CD4-positive, alpha-beta T cell (primary cell): ENCODE results near the gene MACROD2. TPM values are rescaled to one million over a fixed set of nuclear protein-coding genes. Genes with fewer than 3 reads are reported as not detected.

ENCODE experiments used
- ATAC-seq: fragments of 200-7000 bp; cut with Tn5 transposase; one replicate; pipeline ENCODE4 v1.10.0; 2022; ENCODE audit warnings: mild to moderate bottlenecking; ENCODE audit not compliant: poor library complexity
- CTCF ChIA-PET: fragments of 350-600 bp; sonication (Branson Sonifier 250); formaldehyde crosslinking; loops from one replicate; lab custom pipeline; 2021; ENCODE audit warnings: antibody characterized with exemption, inconsistent platforms; lab: Charles Lee
- POLR2A ChIA-PET: fragments of 350-600 bp; sonication (Branson Sonifier 250); formaldehyde crosslinking; loops from one replicate; lab custom pipeline; 2021; ENCODE audit warnings: antibody characterized with exemption, inconsistent platforms; lab: Charles Lee
- DNase-seq, 14 experiments: peaks; one replicate each; pipeline ENCODE4 v3.0.0-alpha.2; 2013 to 2020; ENCODE audit warnings: mixed read lengths in 2 of 14
- H3K27ac ChIP-seq, 2 donors: one replicate each; pipeline versions ENCODE4 v1.5.1 to v1.7.0; 2013; ENCODE audit warnings: low read length in 2 of 2, low read depth in 1 of 2, mild to moderate bottlenecking in 1 of 2
- H3K27me3 ChIP-seq, 2 experiments: 1 replicate in 1 of 2; 2 replicates in 1 of 2; pipeline versions ENCODE4 v1.6.1 to v1.7.0; 2013; ENCODE audit warnings: low read length in 2 of 2, control low read depth in 1 of 2, mild to moderate bottlenecking in 1 of 2, moderate library complexity in 1 of 2; ENCODE audit not compliant: insufficient read depth in 2 of 2, control insufficient read depth in 1 of 2
- H3K36me3 ChIP-seq: one replicate; pipeline ENCODE4 v1.6.1; 2013; ENCODE audit warnings: low read length, control low read depth; ENCODE audit not compliant: insufficient read depth
- H3K4me1 ChIP-seq: one replicate; pipeline ENCODE4 v1.6.1; 2013; ENCODE audit warnings: low read length, control low read depth; ENCODE audit not compliant: insufficient read depth
- H3K4me3 ChIP-seq: one replicate; pipeline ENCODE4 v1.5.1; 2013; ENCODE audit warnings: mild to moderate bottlenecking, low read length, moderate library complexity
- H3K9me3 ChIP-seq, 2 experiments: 1 replicate in 1 of 2; 2 replicates in 1 of 2; pipeline versions ENCODE4 v1.6.1 to v1.7.0; 2013; ENCODE audit warnings: low read length in 2 of 2, mild to moderate bottlenecking in 2 of 2, control low read depth in 1 of 2, moderate library complexity in 1 of 2; ENCODE audit not compliant: control insufficient read depth in 1 of 2, insufficient read depth in 1 of 2
- H3K27ac Mint-ChIP-seq: one replicate; pipeline ENCODE4 v1.8.0; 2020; ENCODE audit warnings: mixed read lengths
- H3K27me3 Mint-ChIP-seq: one replicate; pipeline ENCODE4 v1.8.0; 2021; ENCODE audit warnings: mixed read lengths
- H3K36me3 Mint-ChIP-seq: one replicate; pipeline ENCODE4 v1.8.0; 2021; ENCODE audit warnings: low read depth, mixed read lengths
- H3K4me1 Mint-ChIP-seq: one replicate; pipeline ENCODE4 v1.8.0; 2021; ENCODE audit warnings: low read depth, mixed read lengths
- H3K4me3 Mint-ChIP-seq: one replicate; pipeline ENCODE4 v1.8.0; 2020; ENCODE audit warnings: mild to moderate bottlenecking, mixed read lengths
- H3K9me3 Mint-ChIP-seq: one replicate; pipeline ENCODE4 v1.8.0; 2020; ENCODE audit warnings: mixed read lengths
- intact Hi-C, 2 experiments: fragments of 100-400 bp; cut with DNase I in 1 of 2; cut with micrococcal nuclease in 1 of 2; formaldehyde crosslinking; loops; one replicate each; pipeline versions ENCODE4 v1.15.1 to v1.9.0; 2023 to 2025; cut with DNase I, micrococcal nuclease
- total RNA-seq, 174 experiments: library from RNA in 2 of 174; stranded (reverse) in 2 of 174; gene quantifications; one replicate each; pipeline ENCODE4 v1.2.3 and lab custom pipeline; 2021 to 2026
- TF ChIP-seq, protein P1 (sequence below): fragments of 200-600 bp; IDR thresholded peaks from one replicate; pipeline ENCODE4 v1.8.0; 2022; ENCODE audit warnings: antibody characterized with exemption, mild to moderate bottlenecking

The MACROD2 gene
- total RNA-seq, 2 experiments from 2014 or later, result not detected

DNA sequence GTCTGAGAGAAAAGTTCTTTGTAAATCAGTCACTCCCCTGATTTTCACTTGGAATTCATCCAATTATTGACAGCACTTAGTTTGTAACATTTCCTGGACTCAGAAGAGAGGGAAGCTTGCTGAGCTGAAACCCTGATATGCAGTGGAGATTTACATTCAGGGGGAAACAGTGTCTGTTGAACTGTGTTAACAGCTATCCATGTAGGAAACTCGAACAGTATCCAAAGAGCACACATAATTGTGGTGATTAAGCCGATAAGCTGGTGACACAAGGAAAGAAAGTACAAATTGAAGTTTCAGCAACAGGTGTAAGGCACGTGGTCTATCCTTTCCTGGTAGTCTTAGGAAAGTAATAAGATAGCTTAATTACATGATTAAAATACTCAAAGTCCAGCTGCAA lies 420.2 kb downstream of the MACROD2 start:
- POLR2A ChIA-PET, result no interaction called here
- no peaks in the 10 kb centered on the region for H3K27me3 Mint-ChIP-seq
- Histone ChIP-seq H3K4me1 (no peaks in the 10 kb centered on the region), H3K27ac (no peak overlapping the region), H3K9me3 (peaks cover 0 to 5% of the 10 kb centered on the region in 2 experiments), H3K36me3 (no peaks in the 10 kb centered on the region), H3K27me3 (no peaks in the 10 kb centered on the region), H3K4me3 (no peak overlapping the region)
- intact Hi-C loops, result no loop called here
- H3K36me3 Mint-ChIP-seq, result no peaks in the 10 kb centered on the region
- peaks cover 6% of the 10 kb centered on the region for H3K9me3 Mint-ChIP-seq
- CTCF ChIA-PET, result no interaction called here
- no peak overlapping the region for H3K4me3 Mint-ChIP-seq
- H3K4me1 Mint-ChIP-seq, result no peaks in the 10 kb centered on the region
- no peak overlapping the region for H3K27ac Mint-ChIP-seq
- no peak for DNase-seq
- no peak for ATAC-seq
- TF ChIP-seq, protein P1, sequence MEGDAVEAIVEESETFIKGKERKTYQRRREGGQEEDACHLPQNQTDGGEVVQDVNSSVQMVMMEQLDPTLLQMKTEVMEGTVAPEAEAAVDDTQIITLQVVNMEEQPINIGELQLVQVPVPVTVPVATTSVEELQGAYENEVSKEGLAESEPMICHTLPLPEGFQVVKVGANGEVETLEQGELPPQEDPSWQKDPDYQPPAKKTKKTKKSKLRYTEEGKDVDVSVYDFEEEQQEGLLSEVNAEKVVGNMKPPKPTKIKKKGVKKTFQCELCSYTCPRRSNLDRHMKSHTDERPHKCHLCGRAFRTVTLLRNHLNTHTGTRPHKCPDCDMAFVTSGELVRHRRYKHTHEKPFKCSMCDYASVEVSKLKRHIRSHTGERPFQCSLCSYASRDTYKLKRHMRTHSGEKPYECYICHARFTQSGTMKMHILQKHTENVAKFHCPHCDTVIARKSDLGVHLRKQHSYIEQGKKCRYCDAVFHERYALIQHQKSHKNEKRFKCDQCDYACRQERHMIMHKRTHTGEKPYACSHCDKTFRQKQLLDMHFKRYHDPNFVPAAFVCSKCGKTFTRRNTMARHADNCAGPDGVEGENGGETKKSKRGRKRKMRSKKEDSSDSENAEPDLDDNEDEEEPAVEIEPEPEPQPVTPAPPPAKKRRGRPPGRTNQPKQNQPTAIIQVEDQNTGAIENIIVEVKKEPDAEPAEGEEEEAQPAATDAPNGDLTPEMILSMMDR, result no peak

DNA sequence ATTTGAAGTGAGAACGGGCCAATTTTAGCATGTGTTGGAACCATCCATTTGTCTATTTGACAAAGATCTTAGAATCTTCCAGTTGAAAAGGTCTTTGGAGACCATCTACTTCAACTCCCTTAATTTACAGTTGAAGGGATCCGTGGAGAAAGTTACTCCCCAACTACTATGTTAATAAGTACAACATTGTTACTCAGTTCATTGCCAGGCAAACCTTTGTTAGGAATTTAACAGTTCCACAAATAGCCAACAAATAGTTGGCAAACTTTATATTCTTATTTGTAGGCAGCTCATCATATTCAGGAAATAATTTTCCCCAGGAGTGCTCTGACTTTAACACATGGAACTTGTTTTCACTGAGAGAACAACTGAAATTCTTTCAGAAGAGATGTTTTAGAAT lies 423.1 kb downstream of the MACROD2 start:
- Histone ChIP-seq H3K4me1 (no peaks in the 10 kb centered on the region), H3K4me3 (no peak overlapping the region), H3K27me3 (no peaks in the 10 kb centered on the region), H3K9me3 (peaks cover 0 to 8% of the 10 kb centered on the region in 2 experiments), H3K27ac (no peak overlapping the region), H3K36me3 (no peaks in the 10 kb centered on the region)
- no peak for DNase-seq
- CTCF ChIA-PET, result no interaction called here
- POLR2A ChIA-PET, result no interaction called here
- H3K4me1 Mint-ChIP-seq, result no peaks in the 10 kb centered on the region
- peaks cover 3% of the 10 kb centered on the region for H3K9me3 Mint-ChIP-seq
- intact Hi-C loops, result no loop called here
- TF ChIP-seq, protein P1, result no peak
- H3K27ac Mint-ChIP-seq, result no peak overlapping the region
- no peaks in the 10 kb centered on the region for H3K36me3 Mint-ChIP-seq
- no peak for ATAC-seq
- no peaks in the 10 kb centered on the region for H3K27me3 Mint-ChIP-seq
- H3K4me3 Mint-ChIP-seq, result no peak overlapping the region

DNA sequence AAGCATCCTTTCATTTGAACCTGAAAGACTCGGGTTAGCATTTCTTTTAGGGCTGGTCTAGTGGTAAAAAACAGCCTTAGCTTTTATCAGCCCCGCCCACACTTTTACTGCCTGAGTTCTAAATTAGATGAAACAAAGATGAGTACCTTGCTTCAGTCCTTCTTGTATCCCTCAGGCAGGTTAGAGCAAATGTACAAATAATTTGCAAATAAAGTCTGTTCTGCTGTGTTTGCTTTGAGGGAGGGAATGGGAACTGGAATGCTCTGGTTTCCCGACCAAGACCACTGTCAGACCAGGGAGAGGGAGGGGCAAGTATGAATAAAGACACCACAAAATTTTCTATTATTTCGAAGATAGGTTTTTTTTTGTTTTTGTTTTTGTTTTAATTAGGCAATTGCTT lies 427.6 kb downstream of the MACROD2 start:
- no peak overlapping the region for H3K4me3 ChIP-seq
- Mint-ChIP-seq H3K27me3 (no peaks in the 10 kb centered on the region), H3K27ac (no peak overlapping the region), H3K4me1 (no peaks in the 10 kb centered on the region), H3K4me3 (no peak overlapping the region), H3K9me3 (peaks cover 3% of the 10 kb centered on the region), H3K36me3 (no peaks in the 10 kb centered on the region)
- no peak overlapping the region for H3K27ac ChIP-seq
- H3K27me3 ChIP-seq, result no peaks in the 10 kb centered on the region
- no peaks in the 10 kb centered on the region for H3K4me1 ChIP-seq
- intact Hi-C loops, result no loop called here
- H3K36me3 ChIP-seq, result no peaks in the 10 kb centered on the region
- peaks cover 0 to 14% of the 10 kb centered on the region in 2 experiments for H3K9me3 ChIP-seq
- DNase-seq (no peak), ATAC-seq (no peak)
- ChIA-PET CTCF (no interaction called here), POLR2A (no interaction called here)
- TF ChIP-seq, protein P1, result no peak
